Measurements from ENCODE around the gene ZNF70. TPM values are rescaled to one million over a fixed set of nuclear protein-coding genes. Genes with fewer than 3 reads are reported as not detected.

The ZNF70 gene
- total RNA-seq, 2 experiments from 2014 or later: 3.8 to 4.1 TPM

GRCh38 chr22:23716811-23717801 lies 33.8 kb downstream of the ZNF70 start:
- peak overlapping the region; percentile 80 for H3K4me3 Mint-ChIP-seq
- H3K9me3 Mint-ChIP-seq: no peaks in the 10 kb centered on the region
- ATAC-seq (ENCODE audit: low read depth) (peak; percentile 88), DNase-seq (peak; percentile 88)
- peak overlapping the region; percentile 84 for H3K27ac Mint-ChIP-seq
- H3K36me3 Mint-ChIP-seq: peaks cover 8% of the 10 kb centered on the region
- peaks cover 8% of the 10 kb centered on the region for H3K4me1 Mint-ChIP-seq
- no peaks in the 10 kb centered on the region for H3K27me3 Mint-ChIP-seq
- POLR2A ChIA-PET: interaction anchor here (0.5 to 3.4 kb wide), 12 partner anchors 10 to 177 kb away, joined by 3 to 19 read pairs (median 6); partner anchors contain the start of genes C22orf15, MIF, SLC2A11 and SMARCB1

DNA sequence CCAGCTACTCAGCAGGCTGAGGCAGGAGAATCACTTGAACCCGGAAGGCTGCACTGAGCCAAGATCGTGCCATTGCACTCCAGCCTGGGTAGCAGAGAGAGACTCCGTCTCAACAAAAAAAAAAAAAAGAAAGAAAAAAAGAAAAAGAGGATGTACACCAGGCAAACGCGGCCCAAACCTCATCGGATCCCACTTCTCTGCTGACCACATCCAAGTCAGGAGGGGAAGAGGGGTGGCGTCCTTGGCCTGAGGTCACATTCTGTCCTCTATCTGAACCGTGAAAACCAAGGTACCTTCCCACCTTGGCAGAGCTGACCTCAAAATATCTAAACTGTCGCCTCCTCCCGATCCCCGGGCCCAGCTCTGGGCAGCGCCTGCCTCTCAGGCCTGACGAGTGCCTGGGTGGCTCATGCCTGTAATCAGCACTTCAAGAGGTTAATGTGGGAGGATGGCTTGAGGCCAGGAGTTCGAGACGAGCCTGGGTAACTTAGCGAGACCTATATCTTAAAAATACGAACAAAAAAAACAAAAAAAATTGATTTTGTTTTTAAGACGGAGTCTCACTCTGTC lies 35.0 kb downstream of the ZNF70 start:
- peak overlapping the region; percentile 5 for H3K27ac Mint-ChIP-seq

DNA sequence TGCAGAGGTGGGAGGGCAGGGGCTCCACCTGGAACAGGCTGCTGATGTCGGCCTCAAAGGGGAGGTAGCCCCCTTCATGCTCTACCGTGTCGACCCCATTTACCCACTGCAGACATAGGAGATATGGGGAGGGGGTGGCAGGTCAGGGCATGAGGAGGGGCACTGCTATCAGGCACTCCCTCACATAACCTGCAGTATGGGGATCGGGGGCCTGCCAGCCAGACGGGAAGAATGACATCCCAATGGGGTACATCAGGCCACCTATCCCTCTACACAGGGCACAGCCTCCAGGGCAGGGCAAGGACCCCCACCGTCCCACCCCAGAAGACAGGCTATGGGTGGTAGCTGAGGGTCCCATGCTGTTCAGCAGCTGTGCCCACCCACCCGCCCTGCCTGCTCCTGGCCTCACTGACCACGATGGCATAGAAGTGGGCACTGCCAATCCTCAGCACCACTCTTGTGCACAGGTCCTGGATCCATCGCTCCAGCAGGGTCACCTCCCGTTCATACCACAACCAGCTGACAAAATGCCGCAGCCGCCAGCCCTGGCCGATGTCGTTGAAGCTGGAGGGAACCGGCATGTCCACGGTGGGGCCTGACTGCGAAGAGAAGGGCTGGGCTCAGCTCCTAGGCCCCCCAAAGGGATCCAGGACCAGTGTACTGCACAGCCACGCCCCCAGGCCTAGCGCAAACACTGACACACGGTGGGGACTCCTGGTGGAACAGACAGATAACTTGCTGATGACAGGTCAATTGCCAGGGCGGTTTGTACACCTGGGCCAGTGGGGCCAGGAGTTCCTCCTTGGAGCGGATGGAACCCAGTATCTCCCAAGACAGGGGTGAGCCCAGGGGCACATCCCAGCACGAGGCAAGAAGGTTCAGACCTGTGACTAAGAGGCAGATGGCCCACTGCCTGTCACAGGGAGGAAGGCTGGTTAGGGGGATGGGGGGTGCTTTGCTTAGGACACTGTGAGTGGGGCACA lies 36.0 kb downstream of the ZNF70 start:
- ATAC-seq (ENCODE audit: low read depth) (no peak), DNase-seq (no peak)
- Mint-ChIP-seq H3K27ac (peak overlapping the region; percentile 60), H3K27me3 (no peaks in the 10 kb centered on the region), H3K4me3 (peak overlapping the region; percentile 64), H3K9me3 (no peaks in the 10 kb centered on the region), H3K36me3 (peaks cover 22% of the 10 kb centered on the region), H3K4me1 (peaks cover 8% of the 10 kb centered on the region)
- POLR2A ChIA-PET: interaction anchor here (0.9 kb wide), 1 partner anchor 18 kb away, joined by 3 read pairs; no protein-coding TSS in a partner anchor

More for the DNA sequence above, 35.0 kb downstream of the ZNF70 start:
- Mint-ChIP-seq H3K4me1 (peaks cover 8% of the 10 kb centered on the region), H3K9me3 (no peaks in the 10 kb centered on the region), H3K4me3 (peak overlapping the region; percentile 80), H3K27me3 (no peaks in the 10 kb centered on the region), H3K36me3 (peaks cover 14% of the 10 kb centered on the region)
- no peak for DNase-seq
- POLR2A ChIA-PET: interaction anchor here (1.0 to 3.4 kb wide), 4 partner anchors 19 to 70 kb away, joined by 3 to 19 read pairs (median 12); partner anchors contain the start of genes SMARCB1 and ZNF70
- no peak for ATAC-seq (ENCODE audit: low read depth)

DNA sequence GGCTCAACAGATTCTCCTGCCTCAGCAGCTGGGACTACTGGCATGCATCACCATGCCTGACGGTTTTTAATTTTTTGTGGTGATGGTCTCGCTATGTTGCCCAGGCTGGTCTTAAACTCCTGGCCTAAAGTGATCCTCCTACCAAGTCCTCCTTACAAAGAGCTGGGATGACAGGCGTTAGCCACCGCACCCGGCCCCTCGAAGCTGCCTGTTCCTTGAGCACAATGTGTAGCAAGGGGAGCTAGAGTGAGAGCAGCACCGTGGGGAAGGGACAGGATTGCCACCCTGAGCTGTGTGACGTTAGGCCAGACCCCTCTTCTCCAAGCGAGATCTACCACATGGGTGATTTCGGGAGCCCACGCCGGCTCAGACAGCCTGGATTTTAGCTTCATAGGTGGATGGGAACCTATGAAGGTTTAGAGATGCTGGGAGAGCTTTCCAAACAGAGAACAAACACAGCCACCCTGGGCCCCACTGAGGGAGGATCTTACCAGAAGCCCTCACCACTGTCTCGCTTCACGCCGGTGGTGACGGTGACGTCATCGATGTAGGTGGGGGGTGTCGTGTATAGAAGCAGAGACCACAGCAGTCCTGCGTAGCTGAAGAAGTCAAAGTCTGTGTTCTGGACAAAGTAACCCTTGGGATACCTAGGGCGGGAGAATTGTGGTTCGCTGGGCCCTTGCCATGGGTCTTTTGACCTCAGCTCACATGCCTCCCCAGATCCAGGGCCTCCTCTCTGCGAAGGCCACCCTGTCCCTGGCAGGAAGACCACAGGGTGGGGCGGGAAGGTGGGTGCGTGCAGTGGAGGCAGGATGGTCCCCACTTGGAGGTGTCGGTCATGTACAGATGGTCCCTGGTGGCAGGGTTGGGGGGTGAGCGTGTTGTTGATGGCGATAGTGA lies 37.0 kb downstream of the ZNF70 start:
- Mint-ChIP-seq H3K4me1 (peaks cover 12% of the 10 kb centered on the region), H3K36me3 (peaks cover 31% of the 10 kb centered on the region), H3K4me3 (no peak overlapping the region), H3K9me3 (no peaks in the 10 kb centered on the region), H3K27ac (no peak overlapping the region), H3K27me3 (no peaks in the 10 kb centered on the region)
- POLR2A ChIA-PET: no interaction called here
- ATAC-seq (ENCODE audit: low read depth) (no peak), DNase-seq (no peak)

- Mint-ChIP-seq H3K9me3 (no peaks in the 10 kb centered on the region), H3K4me3 (no peak overlapping the region), H3K27ac (no peak overlapping the region), H3K27me3 (no peaks in the 10 kb centered on the region), H3K36me3 (peaks cover 43% of the 10 kb centered on the region), H3K4me1 (peaks cover 18% of the 10 kb centered on the region)
- POLR2A ChIA-PET: interaction anchor here (1.5 kb wide), 1 partner anchor 16 kb away, joined by 7 read pairs; no protein-coding TSS in a partner anchor
- no peak for ATAC-seq (ENCODE audit: low read depth)
- no peak for DNase-seq
These were observed 38.7 kb downstream of the ZNF70 start for GRCh38 chr22:23712256-23712655.

GRCh38 chr22:23709107-23709506 lies 41.8 kb downstream of the ZNF70 start:
- ATAC-seq (ENCODE audit: low read depth): no peak
- Mint-ChIP-seq H3K4me1 (peaks cover 36% of the 10 kb centered on the region), H3K4me3 (no peak overlapping the region), H3K9me3 (no peaks in the 10 kb centered on the region), H3K27me3 (no peaks in the 10 kb centered on the region), H3K27ac (no peak overlapping the region), H3K36me3 (peaks cover 67% of the 10 kb centered on the region)
- POLR2A ChIA-PET: interaction anchor here (1.9 kb wide), 1 partner anchor 13 kb away, joined by 5 read pairs; no protein-coding TSS in a partner anchor
- no peak for DNase-seq

GRCh38 chr22:23708270-23708669 lies 42.6 kb downstream of the ZNF70 start:
- ATAC-seq (ENCODE audit: low read depth): no peak
- Mint-ChIP-seq H3K27ac (no peak overlapping the region), H3K4me1 (peaks cover 39% of the 10 kb centered on the region), H3K9me3 (no peaks in the 10 kb centered on the region), H3K4me3 (no peak overlapping the region), H3K27me3 (no peaks in the 10 kb centered on the region), H3K36me3 (peaks cover 73% of the 10 kb centered on the region)
- POLR2A ChIA-PET: interaction anchor here (1.9 kb wide), 1 partner anchor 12 kb away, joined by 5 read pairs; no protein-coding TSS in a partner anchor
- DNase-seq: no peak

- ATAC-seq (ENCODE audit: low read depth) (peak; percentile 45), DNase-seq (no peak)
- Mint-ChIP-seq H3K9me3 (no peaks in the 10 kb centered on the region), H3K4me1 (peaks cover 44% of the 10 kb centered on the region), H3K27me3 (no peaks in the 10 kb centered on the region), H3K27ac (peak overlapping the region; percentile 67), H3K4me3 (peak overlapping the region; percentile 37), H3K36me3 (peaks cover 89% of the 10 kb centered on the region)
- POLR2A ChIA-PET: interaction anchor here (1.3 kb wide), 1 partner anchor 9 kb away, joined by 5 read pairs; no protein-coding TSS in a partner anchor
These were observed 45.6 kb downstream of the ZNF70 start for GRCh38 chr22:23705358-23705757.

DNA sequence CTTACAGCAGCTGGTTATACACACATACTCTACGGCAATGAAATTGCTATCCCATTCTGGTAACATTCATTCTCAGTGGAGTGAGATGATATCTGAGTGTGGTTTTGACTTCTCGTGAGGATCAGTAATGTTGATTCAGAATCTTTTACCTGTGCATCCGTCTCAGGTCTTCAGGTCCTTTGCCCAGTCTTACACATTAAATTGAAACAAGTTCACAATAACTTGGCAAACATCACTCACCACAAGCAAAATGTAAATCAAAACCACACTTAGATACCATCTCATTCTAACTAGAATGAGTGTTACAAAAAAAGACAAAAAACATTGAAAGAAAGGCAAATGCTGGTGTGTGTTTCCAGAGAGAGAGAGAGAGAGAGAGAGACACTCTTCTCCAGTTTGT lies 46.1 kb downstream of the ZNF70 start:
- Mint-ChIP-seq H3K27ac (peak overlapping the region; percentile 67), H3K4me3 (peak overlapping the region; percentile 37), H3K27me3 (no peaks in the 10 kb centered on the region), H3K4me1 (peaks cover 45% of the 10 kb centered on the region), H3K36me3 (peaks cover 89% of the 10 kb centered on the region), H3K9me3 (no peaks in the 10 kb centered on the region)
- POLR2A ChIA-PET: interaction anchor here (0.6 kb wide), 1 partner anchor 47 kb away, joined by 7 read pairs; no protein-coding TSS in a partner anchor
- DNase-seq (no peak), ATAC-seq (ENCODE audit: low read depth) (no peak)

- POLR2A ChIA-PET: no interaction called here
- peaks cover 44% of the 10 kb centered on the region for H3K4me1 Mint-ChIP-seq
These were observed 46.9 kb downstream of the ZNF70 start for GRCh38 chr22:23704062-23704461.

DNA sequence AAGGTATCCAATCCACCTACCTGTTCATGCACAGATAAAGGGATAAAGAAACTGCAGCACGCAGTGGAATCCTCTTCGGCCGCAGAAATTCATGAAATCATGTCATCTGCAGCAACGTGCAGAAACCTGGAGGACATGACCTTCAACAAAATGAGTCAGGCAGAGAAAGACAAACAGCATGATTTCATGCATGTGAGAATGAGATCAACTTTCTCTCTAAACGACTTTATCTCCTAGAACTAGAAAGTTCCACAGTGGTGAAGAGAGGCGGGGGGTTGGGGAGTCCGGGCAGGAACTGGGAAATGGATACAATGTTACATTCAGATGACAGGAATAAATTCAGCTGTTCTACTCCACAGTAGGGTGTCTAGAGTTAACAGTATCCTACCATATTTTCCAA lies 50.2 kb downstream of the ZNF70 start:
- no peak overlapping the region for H3K27ac Mint-ChIP-seq
- no peak overlapping the region for H3K4me3 Mint-ChIP-seq
- H3K27me3 Mint-ChIP-seq: no peaks in the 10 kb centered on the region
- no peaks in the 10 kb centered on the region for H3K9me3 Mint-ChIP-seq
- ATAC-seq (ENCODE audit: low read depth) (no peak), DNase-seq (no peak)
- POLR2A ChIA-PET: no interaction called here
- H3K4me1 Mint-ChIP-seq: peaks cover 48% of the 10 kb centered on the region
- peaks cover 75% of the 10 kb centered on the region for H3K36me3 Mint-ChIP-seq

More at GRCh38 chr22:23704062-23704461, 46.9 kb downstream of the ZNF70 start:
- H3K4me3 Mint-ChIP-seq: no peak overlapping the region
- H3K27ac Mint-ChIP-seq: no peak overlapping the region
- H3K27me3 Mint-ChIP-seq: no peaks in the 10 kb centered on the region
- DNase-seq (no peak), ATAC-seq (ENCODE audit: low read depth) (no peak)
- H3K36me3 Mint-ChIP-seq: peaks cover 89% of the 10 kb centered on the region
- H3K9me3 Mint-ChIP-seq: no peaks in the 10 kb centered on the region
